HG02943 (cell line): Measurements from ENCODE around the gene CXorf58.

Source experiments
- ATAC-seq: cut with Tn5 transposase; IDR thresholded peaks from one replicate; pipeline ENCODE4 v1.9.1; 2021; ENCODE audit warnings: mild to moderate bottlenecking, low read depth, moderate library complexity; ENCODE audit not compliant: unreplicated experiment

The CXorf58 gene

DNA sequence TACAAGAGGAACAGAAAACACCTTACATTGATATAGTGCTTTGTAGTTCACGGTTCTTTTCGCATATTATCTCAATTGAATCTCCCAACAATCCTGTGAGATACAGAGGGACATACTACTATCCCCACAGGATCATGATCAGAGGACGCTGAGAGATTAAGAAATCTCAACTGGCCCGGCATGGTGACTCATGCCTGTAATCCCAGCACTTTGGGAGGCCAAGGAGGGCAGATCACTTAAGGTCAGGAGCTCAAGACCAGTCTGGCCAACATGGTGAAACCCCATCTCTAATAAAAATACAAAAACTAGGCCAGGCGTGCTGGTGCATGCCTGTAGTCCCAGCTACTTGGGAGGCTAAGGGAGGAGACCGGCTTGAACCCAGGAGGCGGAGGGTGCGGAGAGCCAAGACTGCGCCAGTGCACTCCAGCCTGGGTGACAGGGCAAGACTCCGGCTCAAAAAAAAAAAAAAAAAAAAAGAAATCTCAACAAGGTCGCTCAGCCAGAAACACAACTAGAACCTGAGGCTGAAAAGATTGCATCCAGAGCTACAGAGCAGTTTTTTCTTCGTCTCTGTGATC lies 7.5 kb upstream of the CXorf58 start:
- no peak for ATAC-seq

GRCh38 chrX:23901060-23901459 lies 6.7 kb upstream of the CXorf58 start:
- ATAC-seq, result no peak

GRCh38 chrX:23901805-23902204 lies 6.0 kb upstream of the CXorf58 start:
- no peak for ATAC-seq

- ATAC-seq, result no peak
Observed at GRCh38 chrX:23902419-23902818, 5.4 kb upstream of the CXorf58 start.

- ATAC-seq, result no peak
Observed at GRCh38 chrX:23904096-23904495, 3.7 kb upstream of the CXorf58 start.

GRCh38 chrX:23907111-23907497 lies 702 bp upstream of the CXorf58 start:
- ATAC-seq, result peak; percentile 14

GRCh38 chrX:23908219-23909004 lies 606 bp downstream of the CXorf58 start:
- no peak for ATAC-seq

GRCh38 chrX:23911126-23911835 lies 3.5 kb downstream of the CXorf58 start:
- ATAC-seq, result no peak

DNA sequence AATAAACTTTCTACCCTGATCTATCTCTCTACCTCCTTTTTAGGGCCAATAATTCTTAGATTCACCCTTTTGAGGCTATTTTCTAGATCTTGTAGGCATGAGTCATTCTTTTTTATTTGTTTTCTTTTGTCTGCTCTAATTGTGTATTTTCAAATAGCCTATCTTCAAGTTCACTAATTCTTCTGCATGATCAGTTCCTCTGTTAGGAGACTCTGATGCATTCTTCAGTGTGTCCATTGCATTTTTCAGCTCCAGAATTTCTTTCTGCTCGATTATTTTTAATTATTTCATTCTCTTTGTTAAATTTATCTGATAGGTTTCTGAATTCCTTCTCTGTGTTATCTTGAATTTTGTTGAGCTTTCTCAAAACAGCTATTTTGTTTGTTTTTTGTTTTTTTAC lies 11.3 kb downstream of the CXorf58 start:
- ATAC-seq, result no peak

- ATAC-seq, result no peak
Observed at GRCh38 chrX:23919706-23920320, 12.0 kb downstream of the CXorf58 start.

DNA sequence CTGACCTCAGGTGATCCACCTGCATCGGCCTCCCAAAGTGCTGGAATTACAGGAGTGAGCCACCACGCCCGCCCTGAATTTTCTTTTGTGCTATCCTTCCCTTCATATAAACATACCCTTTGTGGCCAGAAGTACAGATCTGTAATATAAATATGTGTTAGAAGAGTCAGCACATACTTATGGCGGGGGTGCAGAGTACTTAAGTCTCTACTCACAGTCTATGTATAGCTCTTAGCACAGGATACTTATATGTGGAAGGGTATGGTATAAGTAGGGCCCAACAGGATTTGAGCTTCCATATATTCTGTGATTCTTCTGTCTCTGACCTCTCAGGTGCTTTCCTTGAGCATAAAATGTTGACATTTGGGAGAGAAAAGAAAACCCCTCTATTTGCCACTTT lies 18.2 kb downstream of the CXorf58 start:
- no peak for ATAC-seq

- ATAC-seq, result no peak
Observed at GRCh38 chrX:23930894-23931604, 23.2 kb downstream of the CXorf58 start.

DNA sequence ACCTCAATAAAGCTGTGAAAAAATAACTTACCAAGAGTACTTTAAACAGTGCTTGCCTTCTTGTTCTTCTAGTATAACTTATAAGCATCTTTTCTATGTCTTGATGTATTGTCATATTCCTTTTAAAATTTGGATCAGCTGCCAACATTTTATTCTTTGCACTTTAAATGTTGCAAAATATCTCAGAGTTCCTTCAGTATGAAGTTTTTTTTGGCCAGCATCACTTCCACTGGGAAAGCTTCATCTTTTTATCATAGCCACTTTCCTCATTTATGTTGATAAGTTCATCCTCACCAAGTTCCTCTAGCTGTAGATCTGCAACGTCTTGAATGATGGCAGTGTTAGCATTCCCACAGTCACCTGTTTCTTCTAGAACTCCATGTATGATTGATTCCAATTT lies 24.2 kb downstream of the CXorf58 start:
- no peak for ATAC-seq

- ATAC-seq, result no peak
Observed at GRCh38 chrX:23935106-23935505, 27.3 kb downstream of the CXorf58 start.

GRCh38 chrX:23936180-23936579 lies 28.4 kb downstream of the CXorf58 start:
- no peak for ATAC-seq

DNA sequence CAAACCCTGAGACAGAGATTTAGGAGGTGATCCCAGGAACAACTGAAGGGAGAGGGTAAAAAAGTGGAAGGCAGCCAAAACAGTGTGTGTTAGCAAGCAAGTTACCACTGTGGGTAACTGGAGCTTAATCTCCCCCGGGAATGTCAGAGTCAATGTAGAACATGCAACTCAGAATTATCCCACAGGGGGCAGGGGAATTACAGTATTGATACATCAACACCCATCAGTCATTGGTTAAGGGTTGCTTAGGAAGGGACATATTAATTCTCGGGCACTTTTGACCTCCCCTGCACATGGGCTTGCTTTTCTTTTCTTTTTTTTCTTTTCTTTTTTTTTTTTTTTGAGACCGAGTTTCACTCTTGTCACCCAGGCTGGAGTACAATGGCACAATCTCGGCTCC lies 29.3 kb downstream of the CXorf58 start:
- no peak for ATAC-seq

GRCh38 chrX:23938690-23939089 lies 30.9 kb downstream of the CXorf58 start:
- ATAC-seq, result no peak

DNA sequence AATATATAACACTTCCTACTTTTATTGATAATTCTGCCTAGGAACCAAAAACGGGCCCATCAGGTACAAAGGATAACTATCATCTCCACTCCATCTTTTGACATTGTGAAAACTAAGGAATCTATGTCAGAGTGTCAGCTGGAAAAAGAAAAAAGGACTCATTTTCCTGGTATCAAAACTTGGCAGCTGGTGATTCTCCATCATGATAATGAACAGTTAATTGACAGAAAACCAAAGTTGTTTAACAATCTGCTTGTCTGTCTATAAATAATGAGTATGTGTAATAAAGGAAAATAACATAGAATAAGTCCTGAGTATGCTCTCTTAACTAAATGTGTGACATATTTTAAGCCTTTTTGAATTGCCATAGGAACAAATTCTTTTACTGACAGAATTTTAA lies 31.4 kb downstream of the CXorf58 start:
- no peak for ATAC-seq

GRCh38 chrX:23944234-23944633 lies 36.4 kb downstream of the CXorf58 start:
- no peak for ATAC-seq

DNA sequence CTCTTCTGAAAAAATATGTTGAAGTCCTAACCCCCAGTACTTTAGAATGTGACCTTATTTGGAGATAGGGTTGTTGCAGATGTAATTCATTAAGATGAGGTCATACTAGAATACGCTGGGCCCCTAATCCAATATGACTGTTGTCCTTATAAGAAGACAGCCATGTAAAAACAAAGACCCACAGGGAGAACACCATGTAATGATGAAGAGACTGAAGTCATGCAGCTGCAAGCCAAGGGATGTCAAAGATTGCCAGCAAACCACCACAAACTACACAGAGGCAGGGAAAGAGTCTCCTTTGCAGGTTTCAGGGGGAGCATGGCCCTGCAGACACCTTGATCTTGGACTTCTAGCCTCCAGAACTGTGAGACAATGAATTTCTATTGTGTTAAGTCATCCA lies 37.4 kb downstream of the CXorf58 start:
- ATAC-seq, result no peak

DNA sequence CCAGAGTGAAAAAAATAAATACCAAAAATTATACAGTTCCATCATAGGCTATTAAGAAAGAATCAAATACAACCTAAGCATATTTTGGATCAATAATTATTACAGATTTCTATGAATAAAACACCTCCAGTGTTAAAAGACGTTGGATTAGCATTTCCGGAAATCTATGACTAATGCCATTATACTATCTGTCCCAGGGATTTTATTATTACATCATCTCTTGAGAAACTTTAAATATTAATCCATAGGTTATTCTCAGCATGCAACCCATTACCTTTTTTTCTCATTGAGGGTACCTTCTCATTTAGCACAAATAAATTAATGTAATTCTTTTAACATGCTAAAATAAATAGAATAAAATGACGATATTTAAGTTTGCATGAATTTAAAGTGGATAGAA lies 44.6 kb downstream of the CXorf58 start:
- no peak for ATAC-seq
